A549 (cell line): Measurements from ENCODE around the gene RAB11FIP4. TPM values are rescaled to one million over a fixed set of nuclear protein-coding genes. Genes with fewer than 3 reads are reported as not detected.
A peak's percentile ranks its signal among the peaks of the same experiment; 100 is the strongest.

Experiments
- ATAC-seq, 2 experiments: fragments of 200-7000 bp in 1 of 2; fragments of >200 bp in 1 of 2; cut with Nextera tagmentation in 1 of 2; cut with Tn5 transposase in 1 of 2; 3 replicates each; pipeline versions ENCODE4 v1.8.0 to v1.9.1; 2018 to 2020; ENCODE audit warnings: mild to moderate bottlenecking in 1 of 2, moderate library complexity in 1 of 2
- CTCF ChIA-PET: fragments of 300-600 bp; sonication (Branson Sonifier 250); formaldehyde crosslinking; extraction: SDS; loops from one replicate; lab custom pipeline; 2021; ENCODE audit warnings: antibody characterized with exemption, inconsistent platforms; lab: Yijun Ruan, JAX
- POLR2A ChIA-PET: fragments of 350-600 bp; formaldehyde crosslinking; extraction: SDS; loops from one replicate; lab custom pipeline; 2021; ENCODE audit warnings: antibody characterized with exemption, inconsistent platforms; lab: Yijun Ruan, JAX
- DNase-seq, 2 experiments: peaks; one replicate each; pipeline versions ENCODE4 v3.0.0 to v3.0.0-alpha.2; 2011 to 2016; ENCODE audit warnings: low read depth in 1 of 2, low spot score in 1 of 2
- FAIRE-seq: peaks from 2 replicates; lab custom pipeline; 2011; peaks lifted over from hg19 to GRCh38; lab: Jason Lieb, UNC
- H3K27ac ChIP-seq, 2 experiments: fragments of >200 bp; sonication (Bioruptor Twin); formaldehyde crosslinking; 3 replicates each; pipeline ENCODE4 v1.5.1; 2016 to 2017
- H3K4me1 ChIP-seq: fragments of >200 bp; sonication (Bioruptor Twin); formaldehyde crosslinking; 3 replicates; pipeline ENCODE4 v1.6.1; 2016
- H3K4me2 ChIP-seq: fragments of >200 bp; sonication (Bioruptor Twin); formaldehyde crosslinking; 3 replicates; pipeline ENCODE4 v1.6.1; 2016
- H3K4me3 ChIP-seq: fragments of >200 bp; sonication (Bioruptor Twin); formaldehyde crosslinking; 3 replicates; pipeline ENCODE4 v1.5.1; 2016
- H3K9me3 ChIP-seq: fragments of >200 bp; sonication (Bioruptor Twin); formaldehyde crosslinking; 3 replicates; pipeline ENCODE4 v1.6.1; 2016
- ATOH8 ChIP-seq: fragments of 250-450 bp; sonication (Bioruptor Pico); IDR thresholded peaks from 2 replicates; pipeline ENCODE4 v1.5.0; 2020; ENCODE audit warnings: low read depth, mild to moderate bottlenecking, moderate library complexity
- BCL3 ChIP-seq: fragments of >200 bp; sonication (Bioruptor Twin); formaldehyde crosslinking; IDR thresholded peaks from 3 replicates; pipeline ENCODE4 v1.6.1; 2016
- BHLHE40 ChIP-seq: IDR thresholded peaks from 2 replicates; pipeline ENCODE4 v1.6.1; 2012; ENCODE audit warnings: low read depth, low read length, inconsistent platforms
- CBX2 ChIP-seq: fragments of 200-600 bp; sonication (generic); IDR thresholded peaks from 2 replicates; pipeline ENCODE4 v1.6.1; 2016; ENCODE audit warnings: low read depth, mild to moderate bottlenecking, borderline replicate concordance
- CBX8 ChIP-seq: fragments of 200-600 bp; sonication (generic); IDR thresholded peaks from 2 replicates; pipeline ENCODE4 v1.6.1; 2016
- CEBPB ChIP-seq, 2 experiments: fragments of >200 bp in 1 of 2; sonication (Bioruptor Twin) in 1 of 2; formaldehyde crosslinking in 1 of 2; IDR thresholded peaks; 2 replicates each; pipeline ENCODE4 v1.6.1; 2012 to 2016
- CHD2 ChIP-seq: fragments of 150-350 bp; IDR thresholded peaks from 2 replicates; pipeline ENCODE4 v1.6.1; 2014; ENCODE audit warnings: low read length; ENCODE audit not compliant: partially characterized antibody
- CHD4 ChIP-seq: fragments of 200-600 bp; sonication (generic); IDR thresholded peaks from 2 replicates; pipeline ENCODE4 v1.6.1; 2016; ENCODE audit warnings: antibody characterized with exemption, mild to moderate bottlenecking, borderline replicate concordance
- E2F6 ChIP-seq: IDR thresholded peaks from 2 replicates; pipeline ENCODE4 v1.6.1; 2012; ENCODE audit warnings: low read depth, borderline replicate concordance
- EHMT2 ChIP-seq: fragments of 200-600 bp; sonication (generic); IDR thresholded peaks from 2 replicates; pipeline ENCODE4 v1.6.1; 2016; ENCODE audit warnings: antibody characterized with exemption, low read depth, mild to moderate bottlenecking, moderate library complexity
- ELK1 ChIP-seq: fragments of 150-350 bp; IDR thresholded peaks from 2 replicates; pipeline ENCODE4 v1.6.1; 2014; ENCODE audit warnings: low read depth, mild to moderate bottlenecking, low read length
- FOSB ChIP-seq: fragments of 250-450 bp; sonication (Bioruptor Pico); IDR thresholded peaks from 2 replicates; pipeline ENCODE4 v1.5.0; 2020; ENCODE audit warnings: mild to moderate bottlenecking, moderate library complexity
- GATA3 ChIP-seq: IDR thresholded peaks from 2 replicates; pipeline ENCODE4 v1.6.1; 2012; ENCODE audit warnings: borderline replicate concordance
- HDAC2 ChIP-seq: fragments of 200-600 bp; sonication (generic); IDR thresholded peaks from 2 replicates; pipeline ENCODE4 v1.6.1; 2016
- HMGXB4 ChIP-seq: fragments of 250-450 bp; sonication (Bioruptor Pico); IDR thresholded peaks from 2 replicates; pipeline ENCODE4 v1.5.0; 2021; ENCODE audit warnings: mild to moderate bottlenecking, moderate library complexity, borderline replicate concordance
- HOXB5 ChIP-seq: fragments of 250-450 bp; sonication (Bioruptor Pico); IDR thresholded peaks from 2 replicates; pipeline ENCODE4 v1.5.0; 2020; ENCODE audit warnings: mild to moderate bottlenecking, moderate library complexity
- JUN ChIP-seq, 2 experiments: fragments of >200 bp; sonication (Bioruptor Twin); formaldehyde crosslinking; IDR thresholded peaks; 2 replicates in 1 of 2; 3 replicates in 1 of 2; pipeline ENCODE4 v1.6.1; 2016 to 2017
- MYC ChIP-seq: IDR thresholded peaks from 2 replicates; pipeline ENCODE4 v1.6.1; 2012; ENCODE audit warnings: mild to moderate bottlenecking, inconsistent platforms, low read length, improper control_type of control experiment, borderline replicate concordance
- NFE2L2 ChIP-seq: fragments of 150-350 bp; conservative IDR thresholded peaks from 2 replicates; pipeline ENCODE4 v1.6.1; 2014; ENCODE audit warnings: low read length
- PHF8 ChIP-seq: fragments of 200-600 bp; sonication (generic); IDR thresholded peaks from 2 replicates; pipeline ENCODE4 v1.6.1; 2016; ENCODE audit warnings: low read depth, mild to moderate bottlenecking, antibody characterized with exemption, moderate library complexity, borderline replicate concordance
- POLR2A ChIP-seq: IDR thresholded peaks from 2 replicates; pipeline ENCODE4 v1.6.1; 2012; ENCODE audit warnings: mild to moderate bottlenecking, low read length
- POLR2AphosphoS2 ChIP-seq: conservative IDR thresholded peaks from 2 replicates; pipeline ENCODE4 v1.6.1; 2012; ENCODE audit warnings: low read length, improper control_type of control experiment, inconsistent platforms
- REST ChIP-seq: fragments of 200-600 bp; sonication (generic); IDR thresholded peaks from 2 replicates; pipeline ENCODE4 v1.6.1; 2016; ENCODE audit warnings: antibody characterized with exemption, mild to moderate bottlenecking, moderate library complexity
- SREBF2 ChIP-seq: fragments of 450-650 bp; IDR thresholded peaks from 2 replicates; pipeline ENCODE4 v1.6.1; 2014; ENCODE audit warnings: mild to moderate bottlenecking, moderate library complexity
- ZC3H11A ChIP-seq: fragments of 450-650 bp; IDR thresholded peaks from 2 replicates; pipeline ENCODE4 v1.6.1; 2014; ENCODE audit warnings: antibody characterized with exemption, mild to moderate bottlenecking
- WGBS: methylation state at CpG from one replicate; pipeline ENCODE4 v1.1.6; 2017; ENCODE audit errors: missing lambda C conversion rate; 5-methylcytosine and 5-hydroxymethylcytosine counted together
- polyA plus RNA-seq, 4 experiments: library from polyadenylated mRNA; depleted of rRNA in 3 of 4; stranded (reverse); fragments of >200 nt; fragmentation: RNase III in 1 of 4; extraction: RNeasy Plus Mini Kit Qiagen cat#74134 plus additional on column Dnase treatment in 1 of 4; gene quantifications; 2 replicates in 3 of 4; 3 replicates in 1 of 4; pipeline ENCODE4 v1.2.3, GENCODE V29; 2011 to 2017

RAB11FIP4 gene
- polyA plus RNA-seq, 2 of the 4 experiments (the other 2 are of a cell fraction), result 1.9 to 3.5 TPM

GRCh38 chr17:31487648-31488263 is 96.3 kb downstream of the RAB11FIP4 start:
- peak overlapping the region; percentile 57 to 82 for H3K27ac ChIP-seq
- H3K4me2 ChIP-seq, result peak overlapping the region; percentile 79
- CTCF ChIA-PET, result interaction anchor here (1.0 to 1.4 kb wide), 5 partner anchors 25 to 50 kb away, joined by 3 to 8 read pairs (median 4); no protein-coding TSS in a partner anchor
- H3K9me3 ChIP-seq, result no peaks in the 10 kb centered on the region
- ATAC-seq (peak; percentile 75 to 93), DNase-seq (peak; percentile 83 to 94), FAIRE-seq (no peak)
- peak overlapping the region; percentile 68 for H3K4me3 ChIP-seq
- WGBS, result under 1% methylated on average over 31 of the region's 83 CpGs
- H3K4me1 ChIP-seq, result peaks cover 12% of the 10 kb centered on the region; the same call in 2 of the 3 replicates
- POLR2A ChIA-PET, result interaction anchor here (0.7 to 0.9 kb wide), 4 partner anchors 11 to 47 kb away, joined by 3 to 4 read pairs (median 3); no protein-coding TSS in a partner anchor
- TF ChIP-seq GATA3, result no peak
- no peak for TF ChIP-seq POLR2AphosphoS2
- peak; percentile 44; the same call in 1 of the 2 replicates for TF ChIP-seq POLR2A
- TF ChIP-seq E2F6, result no peak
- TF ChIP-seq PHF8, result 0 out of 2 replicates have a peak, but pooled peaks have one; percentile 69
- TF ChIP-seq ZC3H11A, result no peak
- 0 out of 5 replicates have a peak, but pooled peaks of 1 of the 2 experiments have one; percentile 30 for TF ChIP-seq JUN (IDR thresholded peaks at IDR 0.05)
- TF ChIP-seq BHLHE40, result no peak
- TF ChIP-seq HDAC2, result no peak

- DNase-seq, result no peak
- no peak for TF ChIP-seq CBX8
- no peak for TF ChIP-seq HDAC2
- no peak for TF ChIP-seq CHD4
- TF ChIP-seq HMGXB4 (CRISPR knock-in tag), result no peak
- TF ChIP-seq ATOH8, result no peak
- TF ChIP-seq BCL3, result no peak
- TF ChIP-seq NFE2L2, result no peak
- TF ChIP-seq CHD2, result no peak
- TF ChIP-seq MYC, result no peak
- no peak for TF ChIP-seq CEBPB (IDR thresholded peaks at IDR 0.05)
- TF ChIP-seq EHMT2, result no peak
- TF ChIP-seq ELK1, result no peak
- TF ChIP-seq FOSB (CRISPR knock-in tag), result no peak
- no peak for TF ChIP-seq HOXB5 (CRISPR knock-in tag)
- TF ChIP-seq REST, result no peak
- TF ChIP-seq CBX2, result no peak
- TF ChIP-seq SREBF2, result no peak
- TF ChIP-seq, all 56 proteins: peak for 0
- 38% methylated on average over 32 of the region's 62 CpGs for WGBS
- Histone ChIP-seq H3K4me2 (peak overlapping the region; percentile 79), H3K27ac (peak overlapping the region; percentile 57 to 82), H3K4me1 (peaks cover 12% of the 10 kb centered on the region; the same call in 2 of the 3 replicates), H3K4me3 (peak overlapping the region; percentile 68), H3K9me3 (no peaks in the 10 kb centered on the region)
- CTCF ChIA-PET, result interaction anchor here (1.0 to 1.4 kb wide), 5 partner anchors 26 to 51 kb away, joined by 3 to 8 read pairs (median 4); no protein-coding TSS in a partner anchor
- ATAC-seq (peak; percentile 10 to 42; a peak in 5 of 6 replicates), FAIRE-seq (no peak)
- POLR2A ChIA-PET, result interaction anchor here (0.7 to 0.9 kb wide), 4 partner anchors 10 to 46 kb away, joined by 3 to 4 read pairs (median 3); no protein-coding TSS in a partner anchor
These were observed 96.9 kb downstream of the RAB11FIP4 start for GRCh38 chr17:31488264-31488981.
